ENCODE results near the gene DSC2. TPM values are rescaled to one million over a fixed set of nuclear protein-coding genes. Genes with fewer than 3 reads are reported as not detected.

Gene DSC2
- total RNA-seq, 1 donor from 2014 or later: 2.0 TPM

GRCh38 chr18:31116853-31117595, 14.8 kb upstream of the DSC2 start:
- Mint-ChIP-seq H3K27me3 (ENCODE audit: low read depth) (peaks cover 25% of the 10 kb centered on the region), H3K36me3 (ENCODE audit: low read depth) (peaks cover 3% of the 10 kb centered on the region), H3K9me3 (ENCODE audit: low read depth) (no peaks in the 10 kb centered on the region), H3K4me1 (ENCODE audit: low read depth) (no peaks in the 10 kb centered on the region), H3K4me3 (ENCODE audit: unreplicated experiment) (no peak overlapping the region), H3K27ac (ENCODE audit: unreplicated experiment) (no peak overlapping the region)
- DNase-seq (ENCODE audit: low spot score): no peak
- no peak for TF ChIP-seq CTCF (IDR thresholded peaks at IDR 0.05)

GRCh38 chr18:31112804-31113203, 10.6 kb upstream of the DSC2 start:
- no peak for TF ChIP-seq CTCF (IDR thresholded peaks at IDR 0.05)
- Mint-ChIP-seq H3K9me3 (ENCODE audit: low read depth) (no peaks in the 10 kb centered on the region), H3K4me1 (ENCODE audit: low read depth) (no peaks in the 10 kb centered on the region), H3K27me3 (ENCODE audit: low read depth) (peaks cover 34% of the 10 kb centered on the region), H3K4me3 (ENCODE audit: unreplicated experiment) (no peak overlapping the region), H3K36me3 (ENCODE audit: low read depth) (no peaks in the 10 kb centered on the region), H3K27ac (ENCODE audit: unreplicated experiment) (no peak overlapping the region)
- DNase-seq (ENCODE audit: low spot score): no peak

GRCh38 chr18:31105733-31106132, 3.5 kb upstream of the DSC2 start:
- Mint-ChIP-seq H3K36me3 (ENCODE audit: low read depth) (no peaks in the 10 kb centered on the region), H3K27ac (ENCODE audit: unreplicated experiment) (no peak overlapping the region), H3K27me3 (ENCODE audit: low read depth) (peaks cover 46% of the 10 kb centered on the region), H3K4me3 (ENCODE audit: unreplicated experiment) (no peak overlapping the region), H3K4me1 (ENCODE audit: low read depth) (peaks cover 10% of the 10 kb centered on the region), H3K9me3 (ENCODE audit: low read depth) (no peaks in the 10 kb centered on the region)
- no peak for DNase-seq (ENCODE audit: low spot score)
- TF ChIP-seq CTCF (IDR thresholded peaks at IDR 0.05): no peak

- Mint-ChIP-seq H3K27me3 (ENCODE audit: low read depth) (peaks cover 52% of the 10 kb centered on the region), H3K36me3 (ENCODE audit: low read depth) (no peaks in the 10 kb centered on the region), H3K4me3 (ENCODE audit: unreplicated experiment) (no peak overlapping the region), H3K27ac (ENCODE audit: unreplicated experiment) (no peak overlapping the region), H3K4me1 (ENCODE audit: low read depth) (peaks cover 13% of the 10 kb centered on the region), H3K9me3 (ENCODE audit: low read depth) (no peaks in the 10 kb centered on the region)
- no peak for TF ChIP-seq CTCF (IDR thresholded peaks at IDR 0.05)
- DNase-seq (ENCODE audit: low spot score): no peak
These were observed 2.2 kb upstream of the DSC2 start for GRCh38 chr18:31104444-31104843.

- peaks cover 13% of the 10 kb centered on the region for H3K4me1 Mint-ChIP-seq (ENCODE audit: low read depth)
- H3K4me3 Mint-ChIP-seq (ENCODE audit: unreplicated experiment): no peak overlapping the region
- H3K9me3 Mint-ChIP-seq (ENCODE audit: low read depth): no peaks in the 10 kb centered on the region
- DNase-seq (ENCODE audit: low spot score): no peak
- no peak for TF ChIP-seq CTCF (IDR thresholded peaks at IDR 0.05)
- peaks cover 56% of the 10 kb centered on the region for H3K27me3 Mint-ChIP-seq (ENCODE audit: low read depth)
- H3K27ac Mint-ChIP-seq (ENCODE audit: unreplicated experiment): no peak overlapping the region
- no peaks in the 10 kb centered on the region for H3K36me3 Mint-ChIP-seq (ENCODE audit: low read depth)
These were observed 1.2 kb upstream of the DSC2 start for GRCh38 chr18:31103423-31103822.

All from chondrocyte (in vitro differentiated cells).